HG03175 (cell line): ENCODE data around the gene CXCR6.

Experiments used
- ATAC-seq: cut with Tn5 transposase; IDR thresholded peaks from one replicate; pipeline ENCODE4 v1.9.1; 2021; ENCODE audit warnings: mild to moderate bottlenecking, moderate library complexity; ENCODE audit not compliant: unreplicated experiment

CXCR6 gene

DNA sequence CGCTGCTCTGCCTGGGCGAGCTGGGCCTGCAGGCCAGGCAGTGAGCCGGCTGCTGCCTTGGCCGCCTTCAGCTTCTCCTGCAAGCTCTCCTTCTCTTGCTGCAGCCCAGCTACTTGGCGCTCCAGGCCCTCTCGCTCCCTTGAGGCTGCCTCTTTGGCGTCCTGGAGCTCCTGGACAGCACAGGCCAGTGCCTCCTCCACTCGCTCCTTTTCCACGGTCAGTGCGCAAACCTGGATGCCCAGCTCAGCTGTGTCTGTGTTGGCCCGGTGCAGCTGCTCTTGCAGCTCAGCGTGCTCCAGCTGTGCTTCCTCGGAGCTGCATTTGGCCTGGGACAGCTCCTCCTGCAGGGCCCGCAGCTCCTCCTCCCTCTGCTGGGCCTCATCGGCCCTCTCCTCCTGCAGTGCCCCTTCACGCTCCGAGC lies 23.1 kb downstream of the CXCR6 start:
- no peak for ATAC-seq

DNA sequence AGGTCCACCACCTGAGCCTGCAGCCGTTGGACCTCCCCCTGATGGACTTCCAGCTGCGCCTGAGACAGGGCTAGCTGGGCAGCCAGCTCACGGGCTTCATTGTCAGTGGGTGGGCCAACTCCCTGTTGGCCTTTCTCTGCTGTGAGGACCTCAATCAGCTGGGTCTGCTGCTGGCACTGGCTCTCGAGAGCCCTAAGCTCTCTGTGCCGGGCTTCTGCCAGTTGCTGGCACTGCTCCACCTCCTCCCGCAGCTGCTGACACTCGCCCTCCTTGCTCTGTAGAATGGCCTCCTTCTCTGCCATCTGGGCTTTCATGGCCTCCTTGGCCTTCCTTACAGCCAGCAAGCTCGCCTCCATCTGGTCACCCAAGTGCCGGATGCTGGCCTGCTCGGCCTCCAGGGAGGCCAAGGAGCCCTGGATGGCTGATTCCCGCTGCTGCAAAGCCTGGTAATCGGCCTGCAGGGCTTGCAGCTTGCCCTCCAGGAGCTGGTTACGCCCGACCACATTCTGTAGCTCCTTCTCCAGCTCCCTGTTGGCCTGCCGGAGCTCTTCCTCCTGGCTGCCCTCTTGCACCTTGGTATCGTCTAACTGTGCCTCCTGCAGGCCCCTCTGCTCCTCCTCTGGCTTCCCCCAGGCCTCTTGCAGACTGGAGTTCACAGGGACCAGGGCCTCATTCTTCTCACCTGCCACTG lies 23.8 kb downstream of the CXCR6 start:
- ATAC-seq = no peak

DNA sequence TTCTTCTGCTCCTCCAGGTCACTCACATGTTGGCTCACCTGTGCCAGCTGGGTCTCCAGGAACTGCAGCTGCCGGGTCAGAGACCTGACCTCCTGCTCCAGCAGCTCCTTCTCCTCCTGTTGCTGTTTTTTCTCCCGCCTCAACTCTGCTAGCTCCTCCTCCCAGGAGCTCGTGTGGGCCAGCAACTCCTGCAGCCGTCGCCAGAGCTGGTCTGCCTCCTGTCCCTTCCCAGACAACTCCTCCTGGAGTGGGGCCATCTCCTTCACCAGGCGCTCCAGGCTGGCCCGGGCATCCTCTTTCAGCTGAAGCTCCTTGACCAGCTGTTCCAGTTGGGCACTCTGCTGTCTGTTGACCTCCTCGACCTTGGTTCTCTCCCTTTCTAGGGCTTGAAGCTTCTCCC lies 24.5 kb downstream of the CXCR6 start:
- no peak for ATAC-seq

DNA sequence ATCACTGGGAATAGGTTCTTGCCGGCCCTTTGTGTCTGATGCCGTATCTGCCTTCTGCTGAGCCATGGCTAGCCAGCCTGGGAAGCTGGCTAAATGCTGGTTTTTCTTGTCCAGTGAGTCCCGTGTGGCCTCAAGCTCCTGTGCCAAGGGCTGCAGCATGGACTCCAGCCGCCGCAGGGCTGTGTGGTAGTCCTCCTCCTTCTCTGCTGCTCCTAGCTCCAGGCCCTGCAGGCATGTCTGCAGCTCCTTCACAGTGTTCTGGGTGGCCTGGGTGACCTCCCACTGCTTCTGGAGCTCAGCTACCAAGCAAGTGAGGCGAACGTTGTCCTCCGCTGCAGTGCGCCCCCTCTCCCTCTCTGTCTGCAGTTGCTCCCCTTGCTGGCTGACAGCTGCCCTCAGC lies 24.9 kb downstream of the CXCR6 start:
- ATAC-seq = no peak

DNA sequence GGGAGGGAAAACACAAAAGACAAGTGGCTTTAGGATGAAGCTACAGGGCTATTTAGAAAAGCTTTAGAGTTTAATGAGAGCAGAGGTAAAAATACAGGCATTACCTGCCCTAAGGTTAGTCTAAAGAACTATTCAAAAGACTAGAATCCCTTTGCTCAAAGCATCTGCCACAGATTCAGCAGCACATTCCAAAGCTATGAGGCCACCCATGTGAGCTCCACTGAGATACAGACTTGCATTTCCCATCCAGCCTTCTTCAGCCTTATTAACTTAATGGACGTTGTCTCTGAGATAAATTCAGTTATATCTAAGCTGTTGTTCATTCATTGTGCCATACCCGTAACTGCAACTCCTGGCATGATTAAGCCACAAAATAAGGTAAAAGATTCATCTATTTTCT lies 25.4 kb downstream of the CXCR6 start:
- no peak for ATAC-seq

DNA sequence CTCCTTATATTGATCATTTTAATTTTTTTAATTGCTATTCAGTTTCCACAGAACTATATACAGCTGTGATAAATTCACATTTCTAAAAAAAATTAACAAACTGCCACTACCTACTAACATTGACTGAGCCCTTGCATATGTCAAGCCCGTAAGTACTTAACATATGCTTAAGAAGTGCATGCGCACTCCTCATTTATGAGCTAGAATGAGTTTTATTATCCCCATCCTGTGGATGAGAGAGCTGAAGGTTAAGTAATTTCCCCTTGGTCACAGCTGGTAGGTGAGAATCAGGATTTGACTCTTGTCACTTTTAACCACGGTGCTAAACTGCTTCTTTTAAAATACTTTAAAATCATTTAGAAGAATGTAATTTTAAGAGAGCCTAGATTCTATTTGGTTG lies 25.9 kb downstream of the CXCR6 start:
- ATAC-seq = no peak

DNA sequence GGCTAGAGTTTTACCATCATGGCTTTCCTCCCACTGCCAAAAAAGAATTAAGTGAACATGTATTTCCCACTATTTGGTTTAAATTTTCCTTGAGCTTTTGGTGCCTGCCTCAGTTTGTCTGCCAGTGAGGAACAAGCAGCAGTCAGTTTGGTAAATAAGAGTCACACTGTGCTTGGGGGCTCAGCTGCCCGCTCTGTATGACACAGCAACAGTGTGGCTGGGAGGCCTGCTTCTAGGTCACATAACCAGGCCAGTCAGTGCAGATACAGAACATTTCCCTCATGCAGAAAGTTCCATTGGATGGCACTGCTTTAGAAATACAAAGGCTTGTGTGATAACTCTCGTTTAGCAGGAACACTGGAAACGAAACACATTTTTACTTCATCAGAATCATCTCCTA lies 26.7 kb downstream of the CXCR6 start:
- ATAC-seq = no peak

DNA sequence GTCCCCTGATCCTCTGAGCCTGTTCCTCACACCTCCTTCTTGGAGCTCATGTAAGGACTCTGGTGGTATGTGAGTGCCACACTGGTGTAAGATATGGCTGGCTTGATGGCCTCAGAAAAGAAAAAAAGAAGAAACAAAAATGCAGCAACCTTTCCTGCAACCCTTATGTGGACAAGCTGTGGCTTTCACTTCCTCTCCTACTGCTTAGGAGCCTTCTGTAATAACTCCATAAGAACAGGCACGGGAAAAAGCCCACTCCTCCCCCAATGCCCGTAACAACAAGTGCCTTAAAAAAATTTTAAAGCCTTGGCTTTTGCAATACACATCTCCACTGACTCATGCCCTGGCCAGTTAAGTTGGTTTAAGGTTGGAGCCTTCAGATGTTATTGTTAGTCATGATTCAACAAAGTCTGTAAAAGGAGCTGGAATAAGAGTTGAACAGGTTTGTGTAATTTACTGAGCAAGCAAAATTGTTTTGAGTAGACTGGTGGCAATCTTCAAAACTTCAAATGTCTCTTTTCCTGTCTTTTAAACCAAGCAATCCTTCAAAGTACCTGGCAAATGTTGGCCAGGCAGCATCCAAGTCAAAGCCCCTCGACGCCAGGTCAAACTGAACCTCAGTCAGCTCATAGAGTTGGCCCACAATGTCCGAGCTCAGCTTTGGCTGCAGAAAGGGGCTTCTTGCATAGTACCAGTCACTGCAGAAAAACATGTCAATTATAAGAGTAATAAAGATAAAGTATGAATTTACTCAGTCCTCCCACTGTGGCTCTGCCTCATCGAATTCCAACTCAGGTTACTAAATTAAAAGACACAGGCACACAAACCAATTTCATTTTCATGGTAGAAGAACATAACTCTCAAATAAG lies 29.5 kb downstream of the CXCR6 start:
- no peak for ATAC-seq

DNA sequence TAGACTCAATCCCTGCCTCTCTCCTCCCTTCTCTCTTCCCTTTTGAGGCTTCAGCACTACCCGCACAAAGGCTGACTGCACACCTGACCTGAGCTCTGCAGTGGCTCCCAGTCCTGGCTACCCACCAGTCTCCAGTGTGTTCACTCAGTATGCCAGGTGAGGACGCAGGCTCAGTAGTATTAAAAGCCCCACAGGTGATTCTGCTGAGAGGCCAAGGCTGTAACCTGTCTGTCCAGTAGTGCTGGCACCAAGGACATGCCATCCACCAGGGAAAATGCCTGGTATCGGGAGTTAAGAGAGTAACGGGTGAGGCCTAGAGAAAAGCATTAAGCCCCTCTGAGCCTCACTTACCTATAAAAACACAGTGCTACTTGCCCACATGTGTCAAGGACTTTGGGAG lies 31.4 kb downstream of the CXCR6 start:
- no peak for ATAC-seq

DNA sequence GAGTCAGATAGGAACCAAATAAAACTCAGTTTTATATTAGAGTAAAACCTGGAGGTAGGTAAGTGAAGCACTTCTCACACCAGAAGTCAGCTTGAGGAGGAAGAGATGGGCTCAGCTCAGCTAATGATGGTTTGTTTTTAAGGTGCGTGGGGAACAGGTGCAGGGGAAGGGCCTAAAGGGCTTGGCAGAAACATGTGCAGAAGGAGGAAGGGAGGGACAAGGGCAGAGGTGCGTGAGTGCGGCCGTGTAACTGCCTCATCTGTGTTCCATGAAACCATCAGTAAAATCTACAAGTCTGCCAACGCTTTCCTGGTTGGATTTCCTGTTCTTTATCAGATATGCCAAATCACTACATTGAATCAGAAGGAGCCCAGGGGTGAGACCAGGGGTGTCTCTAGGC lies 32.4 kb downstream of the CXCR6 start:
- ATAC-seq = no peak

DNA sequence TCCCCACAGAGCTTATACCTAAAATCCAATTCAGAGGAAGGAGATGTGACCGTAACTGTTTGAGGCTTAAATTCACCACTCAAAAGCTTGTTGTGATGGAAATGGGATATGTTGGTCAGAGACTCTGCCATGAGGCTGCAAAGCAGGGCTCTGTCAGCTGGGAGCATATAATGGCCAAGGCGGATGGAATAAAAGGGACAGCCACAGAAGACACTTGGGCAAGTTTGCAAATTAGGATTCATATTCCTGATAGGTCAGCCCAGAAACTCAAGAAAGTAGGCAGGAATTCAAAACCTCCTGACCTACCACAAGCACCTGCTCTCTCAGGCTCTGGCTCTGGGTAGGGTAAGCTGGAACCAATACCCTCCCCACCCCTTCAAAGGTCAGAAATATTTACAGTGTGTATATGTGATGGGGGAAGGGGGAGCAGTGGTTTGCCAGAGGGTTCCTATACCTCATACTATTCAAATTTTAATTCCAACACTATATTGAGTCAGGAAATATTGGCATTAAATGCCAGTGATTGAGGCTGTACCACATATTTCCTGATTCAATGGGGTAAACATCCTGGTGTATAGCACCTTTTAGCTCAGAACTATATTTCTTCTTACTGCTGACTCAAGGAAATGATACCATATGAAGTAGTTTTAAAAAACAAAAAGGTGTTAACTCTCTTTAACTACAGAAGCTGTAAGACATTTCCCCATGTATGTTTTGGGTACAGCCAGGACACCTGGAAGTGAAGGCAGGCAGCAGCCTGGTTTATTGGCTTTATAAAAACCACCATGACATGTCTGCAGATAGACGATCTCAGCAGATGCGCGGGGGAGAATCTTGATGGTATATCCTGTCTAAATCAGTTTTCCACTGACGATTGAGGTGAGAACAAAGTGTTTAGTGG lies 33.2 kb downstream of the CXCR6 start:
- no peak for ATAC-seq

DNA sequence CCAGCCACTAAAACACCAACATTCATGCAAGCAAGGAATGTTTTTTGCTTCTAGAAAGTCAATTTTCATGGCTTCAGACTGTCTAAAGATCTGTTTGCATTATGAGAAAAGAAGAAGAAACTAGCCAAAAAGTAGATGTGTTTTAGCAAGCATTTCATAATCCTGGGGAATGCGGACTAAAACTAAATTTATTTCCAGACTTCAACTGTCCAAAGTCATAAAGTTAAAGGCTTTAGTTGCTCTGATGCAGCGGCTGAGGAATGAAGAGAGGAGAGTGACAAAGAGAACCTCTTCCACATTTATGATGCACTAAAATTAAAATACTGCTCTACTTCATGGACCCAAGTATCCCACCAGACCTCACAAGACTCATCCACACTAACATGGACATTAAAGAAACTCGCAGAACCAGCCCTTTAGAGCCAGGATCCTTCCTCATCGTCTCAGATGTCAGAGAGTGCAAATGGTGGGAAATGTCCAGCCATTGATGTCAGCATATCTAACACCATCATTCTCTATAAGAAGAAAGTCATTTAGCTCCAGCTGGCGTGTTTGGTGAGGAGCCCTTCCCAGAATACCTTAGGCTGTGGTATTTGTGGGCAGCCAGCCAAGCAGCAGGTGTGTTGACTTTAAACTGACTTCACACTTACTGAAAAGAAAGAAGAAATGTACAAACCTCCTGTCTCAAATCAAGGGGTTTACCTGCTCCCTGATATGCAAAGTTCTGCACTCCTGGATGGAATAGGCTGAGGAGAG lies 34.9 kb downstream of the CXCR6 start:
- ATAC-seq = no peak

DNA sequence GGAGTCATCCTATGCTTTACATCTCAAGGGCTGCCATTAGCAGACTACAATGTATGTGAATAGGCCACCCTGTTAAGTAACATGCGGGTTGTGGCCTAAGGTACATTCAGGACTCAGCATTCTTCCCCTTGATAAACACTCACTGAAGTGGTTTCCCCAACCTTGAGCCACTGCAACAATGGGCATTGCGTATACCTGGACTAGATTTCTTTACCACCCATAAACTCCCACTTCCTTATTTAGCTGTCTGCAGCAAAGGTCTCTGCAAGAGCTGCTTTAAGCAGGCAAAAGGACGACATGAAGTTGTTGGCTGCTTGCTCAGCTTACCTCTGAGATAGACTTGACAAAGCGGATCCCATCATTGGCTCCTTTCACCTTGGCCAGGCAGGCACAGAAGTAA lies 36.1 kb downstream of the CXCR6 start:
- ATAC-seq = no peak

DNA sequence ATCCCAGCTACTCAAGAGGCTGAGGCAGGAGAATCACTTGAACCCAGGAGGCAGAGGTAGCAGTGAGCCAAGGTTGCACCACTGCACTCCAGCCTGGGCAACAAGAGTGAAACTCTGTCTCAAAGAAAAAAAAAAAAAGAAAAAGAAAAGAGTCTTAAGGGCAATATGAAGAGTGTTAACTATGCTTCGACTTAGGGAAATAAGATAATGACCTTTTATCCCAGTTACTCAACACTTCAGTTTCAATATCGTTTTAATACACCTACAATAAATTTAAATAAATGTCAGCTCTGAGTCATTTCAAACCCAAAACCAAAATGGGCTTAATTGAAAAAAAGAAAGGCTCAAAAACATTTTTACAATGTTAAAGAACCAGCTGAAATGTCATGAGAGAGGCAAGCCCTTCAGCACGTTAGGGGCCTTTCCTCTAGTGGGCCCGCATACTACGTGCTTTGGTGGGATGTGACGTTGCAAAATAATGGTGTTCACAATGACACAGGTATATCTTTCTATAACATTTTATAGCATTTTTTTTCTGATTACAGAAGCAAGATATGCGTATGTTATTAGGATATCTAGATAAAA lies 37.1 kb downstream of the CXCR6 start:
- ATAC-seq = no peak

DNA sequence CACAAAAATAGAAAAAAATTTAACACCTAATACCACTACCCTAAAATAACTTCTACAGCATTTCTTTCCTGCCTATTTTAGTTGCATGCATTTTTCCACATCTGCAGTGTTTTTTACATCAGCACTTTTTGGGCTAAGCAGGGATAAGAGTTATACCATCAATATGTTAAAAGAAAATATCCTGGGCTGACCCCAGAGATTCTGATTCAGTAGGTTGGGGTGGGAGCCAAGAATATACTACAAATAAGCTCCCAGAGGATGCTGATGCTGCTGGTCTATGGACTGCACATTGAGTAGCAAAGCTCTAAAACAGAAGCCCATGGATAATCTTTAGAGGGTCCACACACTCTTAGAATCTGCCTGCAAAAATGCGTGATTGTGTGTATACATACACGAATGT lies 37.6 kb downstream of the CXCR6 start:
- ATAC-seq = no peak

DNA sequence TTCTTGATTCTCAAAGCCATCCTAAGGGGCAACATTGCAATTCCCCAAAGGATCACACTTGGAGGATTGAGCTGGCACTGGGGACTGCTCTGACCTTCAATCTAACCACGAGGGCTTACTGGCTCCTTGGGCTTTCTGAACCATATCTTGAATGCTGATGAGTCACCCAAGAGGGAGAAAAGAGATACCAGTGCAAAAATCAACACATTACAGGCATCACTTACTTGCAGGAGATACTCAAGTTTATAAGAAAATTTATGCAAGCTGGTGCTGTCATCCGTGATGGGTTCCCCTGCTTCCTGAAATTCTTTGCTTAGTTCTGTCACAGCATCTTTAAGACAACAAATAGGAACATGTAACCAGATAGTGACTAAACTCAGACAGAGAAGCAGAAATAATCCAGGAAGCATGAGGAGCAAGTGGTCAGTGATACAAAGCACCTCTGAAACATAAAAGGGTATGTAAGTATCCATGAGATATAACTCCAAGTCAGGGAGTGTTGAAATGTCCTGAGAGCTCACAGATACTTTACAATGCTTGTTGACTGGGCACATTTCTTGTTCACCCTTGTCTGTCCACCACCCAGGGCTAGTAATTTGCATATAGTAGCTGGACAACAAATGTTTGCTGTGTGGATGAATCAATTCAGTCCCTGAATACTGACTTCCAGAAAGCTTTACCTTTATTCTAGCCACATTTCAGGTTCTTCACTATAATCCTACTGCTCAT lies 38.2 kb downstream of the CXCR6 start:
- ATAC-seq = no peak

DNA sequence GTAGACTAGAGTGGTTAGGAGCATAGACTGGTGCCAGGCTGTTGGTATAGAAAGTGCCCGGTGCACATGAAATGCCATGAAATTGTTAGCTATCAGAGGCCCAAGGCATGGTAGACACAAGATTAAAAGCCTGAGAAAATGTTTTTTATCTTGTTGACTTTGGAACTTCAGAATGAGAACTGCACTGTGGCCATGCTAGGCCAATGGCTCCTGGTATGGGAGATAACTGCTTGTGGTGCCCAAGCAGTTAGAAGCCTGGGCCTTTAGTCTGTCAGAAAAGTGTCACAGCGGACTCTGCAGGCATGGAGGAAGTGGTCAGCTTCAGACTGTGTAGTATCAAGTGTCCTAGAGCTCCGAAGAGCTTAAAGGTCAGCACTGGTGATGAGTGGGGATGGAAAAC lies 40.5 kb downstream of the CXCR6 start:
- no peak for ATAC-seq

DNA sequence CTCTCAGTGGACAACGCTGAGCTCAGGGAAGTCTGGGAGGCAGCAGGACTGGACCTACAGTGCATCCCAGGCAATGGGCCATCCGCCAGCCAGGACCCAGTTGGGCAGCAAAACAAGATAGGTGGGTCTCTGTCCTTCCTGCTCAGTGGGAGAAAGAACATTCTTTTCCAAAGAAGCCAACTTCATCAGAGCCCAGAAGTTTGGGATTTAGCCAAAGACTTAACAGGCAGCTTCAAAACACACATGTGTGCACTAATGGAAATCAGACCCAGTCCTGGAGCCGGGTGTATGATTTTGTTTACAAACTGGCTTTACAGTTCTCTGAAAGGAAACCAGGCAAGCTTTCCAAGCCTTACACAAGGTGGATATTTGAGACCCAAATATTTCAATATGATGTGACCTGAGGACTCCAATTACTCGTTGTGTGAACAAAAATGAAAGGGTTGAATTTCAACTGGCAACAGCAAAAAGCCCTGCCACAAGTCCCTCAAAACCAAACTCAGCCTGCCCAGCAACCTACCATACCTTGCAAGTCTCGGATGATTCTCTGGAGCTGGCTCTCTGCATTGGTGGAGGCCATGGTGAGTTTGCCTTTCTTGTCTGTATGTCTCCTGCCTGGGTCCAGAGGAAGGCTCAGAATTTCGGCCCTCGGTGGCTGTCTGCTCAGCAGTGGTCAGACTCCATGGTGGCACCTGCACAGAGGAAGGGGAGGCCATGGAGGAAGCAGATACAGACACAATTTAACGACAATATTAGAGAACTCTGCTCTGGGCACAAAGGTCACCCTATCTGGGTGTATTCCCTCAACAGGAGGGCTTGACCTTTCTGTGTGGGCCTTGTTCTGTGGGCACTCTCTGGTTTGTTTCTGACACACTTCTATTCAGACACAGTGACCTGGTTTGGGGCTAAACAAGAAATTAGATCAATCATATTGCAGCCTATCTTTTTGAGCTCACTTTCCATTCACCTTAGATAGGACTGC lies 41.4 kb downstream of the CXCR6 start:
- ATAC-seq = no peak
